ENCODE results near the gene TLCD3A.
"Not testable (repeated sequence)": the region's sequence is repeated elsewhere in the genome, so short reads cannot be mapped to it uniquely, and the experiment has no call there.

TLCD3A gene

DNA sequence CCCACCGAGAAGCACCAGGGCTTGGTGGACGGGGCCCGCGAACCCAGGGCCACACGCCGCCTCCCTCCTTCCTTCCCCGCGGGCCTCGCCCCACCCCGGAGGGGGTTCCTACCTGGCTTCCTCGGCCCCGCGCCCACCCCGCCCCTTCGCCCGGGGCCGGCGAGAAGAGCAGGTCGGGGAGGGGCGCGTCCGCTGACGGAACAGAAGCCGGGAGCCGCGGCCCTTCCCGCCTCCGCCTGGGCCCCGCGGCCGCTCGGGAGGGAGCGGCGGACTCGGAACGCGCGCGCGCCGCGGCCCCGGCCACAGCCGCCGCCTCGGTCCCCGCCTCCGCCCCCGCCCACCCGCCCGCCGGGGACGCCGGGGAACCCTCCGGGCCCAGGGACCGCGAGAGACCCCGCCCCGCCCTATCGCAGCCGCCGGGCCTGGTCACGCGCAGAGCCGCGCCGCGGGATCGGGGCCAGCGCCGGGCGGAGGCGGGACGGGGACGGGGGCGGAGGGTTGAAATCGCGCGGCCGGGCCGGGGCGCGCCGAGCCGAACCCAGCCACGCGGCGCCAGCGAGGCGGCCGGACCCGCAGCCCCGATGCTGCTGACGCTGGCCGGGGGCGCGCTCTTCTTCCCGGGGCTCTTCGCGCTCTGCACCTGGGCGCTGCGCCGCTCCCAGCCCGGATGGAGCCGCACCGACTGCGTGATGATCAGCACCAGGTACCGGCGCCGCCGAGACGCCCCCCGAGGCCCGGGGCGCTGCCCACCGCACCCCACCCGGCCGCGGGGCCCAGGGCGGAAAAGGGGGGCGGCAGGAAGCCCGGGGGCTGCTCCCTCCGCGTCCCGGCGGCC is at the start of gene TLCD3A:
TSS of gene TLCD3A (plus strand) at position 530 of the 835 bp plus-strand sequence. CDS start at position 582, 52 bp downstream.
- peak; percentile 43 for DNase-seq

DNA sequence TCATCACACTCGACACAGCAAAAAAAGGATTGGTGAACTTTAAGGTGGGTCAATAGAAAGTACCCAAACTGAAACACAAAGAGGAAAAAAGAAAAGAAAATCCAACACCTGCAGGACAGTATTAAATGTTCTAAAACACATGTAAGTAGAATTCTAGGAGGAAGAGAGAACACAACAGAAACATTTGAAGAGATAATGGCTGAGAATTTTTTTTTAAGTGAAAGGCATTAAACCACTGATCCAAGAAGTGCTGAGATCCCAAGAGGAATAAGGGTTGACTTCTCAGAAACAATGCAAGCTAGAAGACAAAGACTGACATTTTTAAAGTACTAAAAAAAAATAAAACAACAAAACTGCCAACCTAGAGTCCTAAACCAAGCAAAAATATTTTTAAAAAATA is 49.4 kb upstream of the TLCD3A start:
- no peak for DNase-seq

DNA sequence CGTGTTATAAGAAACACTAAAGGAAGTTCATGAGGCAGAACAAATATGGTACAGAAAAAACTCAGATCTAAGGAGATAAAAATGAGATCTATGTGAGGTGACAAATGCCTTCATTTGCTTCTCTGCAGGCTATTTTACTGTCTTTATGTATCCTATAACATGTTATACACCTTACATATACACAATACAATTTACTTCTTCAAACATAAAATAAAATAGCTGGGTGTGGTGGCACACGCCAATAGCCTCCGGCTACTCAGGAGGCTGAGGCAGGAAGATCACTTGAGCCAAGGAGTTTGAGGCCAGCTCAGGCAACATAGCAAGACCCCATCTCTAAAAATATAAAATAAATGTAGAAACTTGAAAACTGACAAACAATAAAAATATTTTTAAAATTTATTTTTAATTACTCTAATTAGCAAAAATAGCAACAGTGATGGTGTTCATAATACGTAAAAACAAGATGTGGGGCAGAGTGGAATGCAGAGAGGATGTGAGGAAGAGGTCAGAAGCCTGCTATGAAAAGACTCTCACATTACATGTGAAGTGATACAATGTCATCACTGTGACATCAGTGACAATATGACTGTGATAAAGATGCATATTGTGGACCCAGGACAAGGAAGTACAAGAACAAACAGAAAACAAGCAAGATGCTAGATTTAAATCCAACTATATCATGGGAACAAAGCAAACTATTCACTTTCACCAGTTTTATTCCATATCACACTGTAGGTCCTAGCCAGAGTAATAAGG is 48.7 kb upstream of the TLCD3A start:
- no peak for DNase-seq

- no peak for DNase-seq
Observed at GRCh38 chr17:685006-685405, 47.4 kb upstream of the TLCD3A start.

- DNase-seq: no peak
Observed at GRCh38 chr17:688100-688989, 44.1 kb upstream of the TLCD3A start.

- peak; percentile 50 for DNase-seq
Observed at GRCh38 chr17:689556-690275, 42.7 kb upstream of the TLCD3A start.

DNA sequence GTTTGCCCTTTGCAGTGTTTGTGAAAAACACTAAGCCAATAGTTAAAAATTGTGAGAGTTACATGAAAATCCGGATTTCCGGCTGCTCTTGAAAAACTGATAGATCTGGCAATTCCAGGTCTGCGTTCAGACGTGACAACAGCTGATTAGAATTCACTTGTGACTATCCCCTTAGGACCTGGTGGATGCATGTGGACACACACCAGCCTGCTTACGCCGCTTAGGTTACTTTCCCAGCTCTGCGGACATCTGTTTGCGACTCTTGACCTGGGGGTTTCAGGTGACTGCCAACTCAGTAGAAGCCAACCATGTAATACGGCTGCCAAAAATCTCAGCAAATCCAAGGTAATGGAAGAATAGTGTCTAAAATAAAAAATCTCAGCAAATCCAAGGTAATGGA is 42.0 kb upstream of the TLCD3A start:
- DNase-seq: no peak

- no peak for DNase-seq
Observed at GRCh38 chr17:691423-691822, 41.0 kb upstream of the TLCD3A start.

- no peak for DNase-seq
Observed at GRCh38 chr17:692116-692515, 40.3 kb upstream of the TLCD3A start.

DNA sequence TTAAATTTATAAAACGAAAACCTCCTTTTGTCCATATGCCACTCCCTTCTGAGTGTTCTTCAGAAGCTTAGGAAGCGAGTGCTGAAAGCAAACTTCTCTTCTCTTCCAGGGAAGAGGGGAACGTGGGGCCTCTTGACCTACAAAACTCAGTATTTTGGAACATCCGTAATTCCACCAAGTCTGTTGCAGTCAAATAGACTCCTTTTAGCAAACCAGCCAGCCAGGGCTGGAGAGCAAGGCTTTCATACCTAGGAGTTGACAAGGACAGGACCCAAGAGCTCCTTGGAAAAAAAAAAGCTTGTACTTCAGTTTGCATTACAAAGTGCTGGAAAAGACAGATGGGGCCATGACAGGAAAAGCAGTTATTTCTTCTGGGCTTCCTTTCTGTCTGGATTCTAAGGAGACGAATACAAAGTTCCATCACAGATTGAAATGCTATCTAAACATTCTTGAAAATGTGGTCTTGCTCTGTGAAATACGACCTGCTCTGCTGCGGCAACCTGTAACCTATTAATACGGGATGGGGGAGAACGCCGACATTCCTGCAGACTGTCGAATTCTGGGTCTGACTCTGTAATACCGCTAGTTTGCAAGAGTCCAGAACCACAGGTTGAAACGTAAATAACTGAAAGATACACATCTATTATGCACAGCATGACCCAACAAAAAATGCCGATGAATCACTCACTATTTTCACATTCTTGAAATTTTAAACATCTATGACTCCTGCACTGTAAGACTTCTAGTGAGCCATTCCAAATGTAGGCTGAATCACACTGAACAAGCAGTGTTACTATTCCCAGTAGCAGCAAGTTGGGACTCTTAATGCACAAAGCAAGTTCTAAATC is 38.4 kb upstream of the TLCD3A start:
- no peak for DNase-seq

GRCh38 chr17:696369-696768 is 36.0 kb upstream of the TLCD3A start:
- DNase-seq: no peak

- DNase-seq: no peak
Observed at GRCh38 chr17:697682-698081, 34.7 kb upstream of the TLCD3A start.

- not testable (repeated sequence) for DNase-seq
Observed at GRCh38 chr17:698096-698495, 34.3 kb upstream of the TLCD3A start.

GRCh38 chr17:699345-699744 is 33.1 kb upstream of the TLCD3A start:
- DNase-seq: peak; percentile 45

DNA sequence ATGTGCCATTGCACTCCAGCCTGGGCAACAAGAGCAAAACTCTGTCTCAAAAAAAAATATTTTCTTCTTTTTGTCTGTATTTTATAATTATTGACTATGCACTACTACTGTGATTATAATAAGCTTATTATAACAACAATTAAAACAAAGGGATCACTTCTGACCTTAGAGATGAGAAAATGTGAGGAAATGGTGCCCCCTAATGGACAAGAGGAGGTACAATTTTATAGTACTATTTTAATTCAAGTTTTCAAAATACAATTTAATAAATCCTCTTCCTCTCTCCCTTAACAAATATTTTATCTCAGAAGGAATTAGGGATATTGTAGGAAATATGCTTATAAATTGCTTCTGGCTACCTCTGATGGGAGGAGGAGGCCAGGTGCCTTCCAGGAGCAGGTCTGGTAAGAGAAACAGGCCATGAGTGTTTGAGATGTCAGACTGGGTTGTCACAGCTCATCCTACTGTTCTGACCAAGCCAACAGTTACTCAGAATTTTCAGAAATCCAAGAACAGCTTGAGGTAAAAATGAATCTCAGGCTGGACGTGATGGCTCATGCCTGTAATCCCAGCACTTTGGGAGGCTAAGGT is 31.8 kb upstream of the TLCD3A start:
- peak; percentile 44 for DNase-seq

- DNase-seq: no peak
Observed at GRCh38 chr17:703081-703875, 29.1 kb upstream of the TLCD3A start.

DNA sequence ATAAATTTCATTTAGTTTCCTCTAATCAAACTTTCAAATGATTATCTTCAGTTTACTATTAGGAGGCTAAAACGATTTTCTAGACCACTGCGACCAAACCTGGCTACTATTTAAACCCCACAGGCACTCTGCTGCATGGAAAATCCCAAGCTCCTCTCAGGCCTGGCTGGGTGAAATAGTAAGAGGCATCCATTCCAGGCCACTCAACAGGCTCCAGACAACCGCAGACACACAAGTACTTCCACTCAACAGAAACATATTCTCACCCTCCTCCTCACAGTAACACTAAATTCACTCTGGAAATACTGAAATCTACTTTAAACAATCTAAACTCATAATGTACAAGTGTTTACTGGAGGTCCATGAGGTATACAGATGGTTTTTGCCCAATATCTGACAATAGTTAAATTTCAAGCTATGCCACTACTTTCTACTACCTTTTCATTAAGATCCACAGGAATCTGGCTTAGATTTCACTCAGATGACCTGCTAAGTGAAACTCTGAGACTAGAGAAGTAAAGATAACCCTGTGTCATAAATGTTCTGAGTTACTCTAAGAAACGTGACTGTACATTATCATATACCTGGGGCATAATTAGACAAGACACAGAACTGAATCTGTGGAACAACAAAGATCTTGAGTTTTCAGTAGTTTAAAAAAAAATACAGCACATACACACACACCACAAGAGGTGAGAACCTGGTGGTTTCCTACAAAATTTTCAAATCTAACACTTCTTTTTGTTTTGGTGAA is 28.1 kb upstream of the TLCD3A start:
- no peak for DNase-seq

DNA sequence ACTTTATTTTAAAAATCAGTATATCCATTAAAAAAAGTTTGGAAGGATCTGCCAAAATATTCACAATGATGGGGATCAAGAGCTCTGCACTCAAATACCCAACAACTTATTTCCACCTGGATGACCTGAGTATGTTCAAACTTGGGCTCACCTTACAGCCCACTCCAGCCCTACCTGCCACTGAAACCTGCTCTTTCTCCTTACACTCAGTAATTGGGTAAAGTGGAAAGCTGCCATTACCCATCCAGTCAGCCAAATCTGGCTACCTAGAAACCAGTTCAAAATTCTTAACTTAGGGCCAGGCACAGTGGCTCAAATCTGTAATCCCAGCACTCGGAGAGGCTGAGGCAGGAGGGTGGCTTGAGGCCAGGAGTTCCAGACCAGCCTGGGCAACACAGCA is 27.4 kb upstream of the TLCD3A start:
- no peak for DNase-seq

DNA sequence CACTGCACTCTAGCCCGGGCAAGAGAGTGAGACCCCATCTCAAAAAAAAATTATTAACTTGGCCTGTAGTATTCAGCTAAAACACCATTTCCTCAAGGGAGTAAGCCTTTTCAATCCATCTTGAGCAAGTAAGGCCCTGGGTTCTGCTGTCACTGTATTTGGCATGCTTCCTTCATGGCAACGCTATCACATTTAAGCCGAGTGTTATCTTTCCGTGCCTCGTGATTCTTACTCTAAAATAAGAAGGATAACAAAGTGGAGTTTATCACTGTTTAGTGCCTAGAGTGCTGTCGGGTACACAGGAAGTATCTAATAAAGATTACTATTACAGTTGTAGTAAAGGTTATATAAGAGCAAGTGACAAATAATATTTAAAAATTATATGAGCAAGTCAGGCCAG is 26.5 kb upstream of the TLCD3A start:
- no peak for DNase-seq

Measured in suppressor macrophage treated with lipopolysaccharide for 4 hours (primary cell).